Thoracic aorta (tissue), 2 donors: ENCODE data around the gene ENO4. TPM values are rescaled to one million over a fixed set of nuclear protein-coding genes. Genes with fewer than 3 reads are reported as not detected.
A peak's percentile ranks its signal among the peaks of the same experiment; 100 is the strongest.

ENCODE experiments used
- ATAC-seq: fragments of 150-250 bp; one replicate; pipeline ENCODE4 v1.8.0; 2017; ENCODE audit warnings: low read depth; ENCODE audit not compliant: insufficient number of reproducible peaks, low FRiP score
- DNase-seq: peaks from one replicate; pipeline ENCODE4 v3.0.0-alpha.2; 2020; ENCODE audit warnings: low spot score
- H3K27ac ChIP-seq, 2 donors: fragments of 200-600 bp; sonication (generic); 1 replicate in 1 of 2; 2 replicates in 1 of 2; pipeline ENCODE4 v1.5.1; 2016; ENCODE audit warnings: mild to moderate bottlenecking in 2 of 2, moderate library complexity in 2 of 2
- H3K27me3 ChIP-seq: fragments of 200-600 bp; sonication (generic); replicated peaks from 2 replicates; pipeline ENCODE4 v1.6.0; 2016; ENCODE audit warnings: mild to moderate bottlenecking; ENCODE audit not compliant: insufficient read depth
- H3K36me3 ChIP-seq: fragments of 200-600 bp; sonication (generic); one replicate; pipeline ENCODE4 v1.5.1; 2016
- H3K4me1 ChIP-seq, 2 donors: fragments of 200-600 bp; sonication (generic); 1 replicate in 1 of 2; 2 replicates in 1 of 2; pipeline versions ENCODE4 v1.5.1 to v1.6.0; 2016; ENCODE audit warnings: low read depth in 2 of 2, mild to moderate bottlenecking in 1 of 2; ENCODE audit not compliant: control insufficient read depth in 1 of 2
- H3K4me3 ChIP-seq: fragments of 200-600 bp; sonication (generic); 2 replicates; pipeline ENCODE4 v1.5.1; 2016; ENCODE audit warnings: mild to moderate bottlenecking
- H3K9me3 ChIP-seq: fragments of 200-600 bp; sonication (generic); 2 replicates; pipeline ENCODE4 v1.5.1; 2016
- total RNA-seq, 2 donors: library from RNA; depleted of rRNA; stranded (reverse); fragments of >200 nt; gene quantifications; one replicate each; pipeline versions ENCODE4 v1.1.0 to v1.2.3, GENCODE V29; 2016
- TF ChIP-seq, protein P1 (sequence below): fragments of 200-600 bp; sonication (generic); IDR thresholded peaks from one replicate; pipeline ENCODE4 v1.5.1; 2019; ENCODE audit warnings: antibody characterized with exemption

ENO4 gene, protein sequence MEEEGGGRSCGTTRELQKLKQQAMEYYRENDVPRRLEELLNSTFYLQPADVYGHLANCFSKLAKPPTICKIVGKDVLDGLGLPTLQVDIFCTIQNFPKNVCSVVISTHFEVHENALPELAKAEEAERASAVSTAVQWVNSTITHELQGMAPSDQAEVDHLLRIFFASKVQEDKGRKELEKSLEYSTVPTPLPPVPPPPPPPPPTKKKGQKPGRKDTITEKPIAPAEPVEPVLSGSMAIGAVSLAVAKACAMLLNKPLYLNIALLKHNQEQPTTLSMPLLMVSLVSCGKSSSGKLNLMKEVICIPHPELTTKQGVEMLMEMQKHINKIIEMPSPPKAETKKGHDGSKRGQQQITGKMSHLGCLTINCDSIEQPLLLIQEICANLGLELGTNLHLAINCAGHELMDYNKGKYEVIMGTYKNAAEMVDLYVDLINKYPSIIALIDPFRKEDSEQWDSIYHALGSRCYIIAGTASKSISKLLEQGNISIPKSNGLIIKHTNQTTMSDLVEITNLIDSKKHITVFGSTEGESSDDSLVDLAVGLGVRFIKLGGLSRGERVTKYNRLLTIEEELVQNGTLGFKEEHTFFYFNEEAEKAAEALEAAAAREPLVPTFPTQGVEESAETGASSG
- total RNA-seq, result under 1 TPM in 1 of 2 donors, not detected in 1; 0.54 TPM

GRCh38 chr10:116849248-116850057, at the start of gene ENO4:
Gene ENO4 (plus strand): TSS chr10:116849499. CDS start chr10:116849567, 68 bp downstream.
- ATAC-seq (peak; percentile 25), DNase-seq (no peak)
- Histone ChIP-seq H3K4me3 (peak within 1 kb of the TSS; percentile 74), H3K9me3 (no peaks in the 10 kb centered on the region), H3K36me3 (no peaks in the 10 kb centered on the region), H3K27me3 (no peaks in the 10 kb centered on the region), H3K27ac (no peak within 1 kb of the TSS), H3K4me1 (peaks cover 0 to 16% of the 10 kb centered on the region in 2 donors)
- TF ChIP-seq, protein P1, sequence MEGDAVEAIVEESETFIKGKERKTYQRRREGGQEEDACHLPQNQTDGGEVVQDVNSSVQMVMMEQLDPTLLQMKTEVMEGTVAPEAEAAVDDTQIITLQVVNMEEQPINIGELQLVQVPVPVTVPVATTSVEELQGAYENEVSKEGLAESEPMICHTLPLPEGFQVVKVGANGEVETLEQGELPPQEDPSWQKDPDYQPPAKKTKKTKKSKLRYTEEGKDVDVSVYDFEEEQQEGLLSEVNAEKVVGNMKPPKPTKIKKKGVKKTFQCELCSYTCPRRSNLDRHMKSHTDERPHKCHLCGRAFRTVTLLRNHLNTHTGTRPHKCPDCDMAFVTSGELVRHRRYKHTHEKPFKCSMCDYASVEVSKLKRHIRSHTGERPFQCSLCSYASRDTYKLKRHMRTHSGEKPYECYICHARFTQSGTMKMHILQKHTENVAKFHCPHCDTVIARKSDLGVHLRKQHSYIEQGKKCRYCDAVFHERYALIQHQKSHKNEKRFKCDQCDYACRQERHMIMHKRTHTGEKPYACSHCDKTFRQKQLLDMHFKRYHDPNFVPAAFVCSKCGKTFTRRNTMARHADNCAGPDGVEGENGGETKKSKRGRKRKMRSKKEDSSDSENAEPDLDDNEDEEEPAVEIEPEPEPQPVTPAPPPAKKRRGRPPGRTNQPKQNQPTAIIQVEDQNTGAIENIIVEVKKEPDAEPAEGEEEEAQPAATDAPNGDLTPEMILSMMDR, result no peak

GRCh38 chr10:116800286-116800929, 48.9 kb upstream of the ENO4 start:
- Histone ChIP-seq H3K27me3 (no peaks in the 10 kb centered on the region), H3K4me1 (no peaks in the 10 kb centered on the region), H3K27ac (no peak overlapping the region), H3K9me3 (no peaks in the 10 kb centered on the region), H3K4me3 (no peak overlapping the region), H3K36me3 (no peaks in the 10 kb centered on the region)
- no peak for DNase-seq
- TF ChIP-seq, protein P1, result no peak
- no peak for ATAC-seq

- H3K27me3 ChIP-seq, result no peaks in the 10 kb centered on the region
- DNase-seq (no peak), ATAC-seq (no peak)
- H3K9me3 ChIP-seq, result no peaks in the 10 kb centered on the region
- TF ChIP-seq, protein P1, result no peak
- no peaks in the 10 kb centered on the region for H3K36me3 ChIP-seq
- no peaks in the 10 kb centered on the region for H3K4me1 ChIP-seq
- no peak overlapping the region for H3K27ac ChIP-seq
- H3K4me3 ChIP-seq, result no peak overlapping the region
Observed at GRCh38 chr10:116801658-116802057, 47.6 kb upstream of the ENO4 start.

- Histone ChIP-seq H3K27ac (no peak overlapping the region), H3K9me3 (no peaks in the 10 kb centered on the region), H3K27me3 (no peaks in the 10 kb centered on the region), H3K4me1 (no peaks in the 10 kb centered on the region), H3K36me3 (no peaks in the 10 kb centered on the region), H3K4me3 (no peak overlapping the region)
- no peak for ATAC-seq
- DNase-seq, result no peak
- TF ChIP-seq, protein P1, result no peak
Observed at GRCh38 chr10:116802474-116802873, 46.8 kb upstream of the ENO4 start.
